Measurements from ENCODE around the gene BAZ2A. TPM values are rescaled to one million over a fixed set of nuclear protein-coding genes. Genes with fewer than 3 reads are reported as not detected.

Gene BAZ2A
- total and polyA plus RNA-seq, 10 donors = 8.8 to 238 (median 158) TPM

DNA sequence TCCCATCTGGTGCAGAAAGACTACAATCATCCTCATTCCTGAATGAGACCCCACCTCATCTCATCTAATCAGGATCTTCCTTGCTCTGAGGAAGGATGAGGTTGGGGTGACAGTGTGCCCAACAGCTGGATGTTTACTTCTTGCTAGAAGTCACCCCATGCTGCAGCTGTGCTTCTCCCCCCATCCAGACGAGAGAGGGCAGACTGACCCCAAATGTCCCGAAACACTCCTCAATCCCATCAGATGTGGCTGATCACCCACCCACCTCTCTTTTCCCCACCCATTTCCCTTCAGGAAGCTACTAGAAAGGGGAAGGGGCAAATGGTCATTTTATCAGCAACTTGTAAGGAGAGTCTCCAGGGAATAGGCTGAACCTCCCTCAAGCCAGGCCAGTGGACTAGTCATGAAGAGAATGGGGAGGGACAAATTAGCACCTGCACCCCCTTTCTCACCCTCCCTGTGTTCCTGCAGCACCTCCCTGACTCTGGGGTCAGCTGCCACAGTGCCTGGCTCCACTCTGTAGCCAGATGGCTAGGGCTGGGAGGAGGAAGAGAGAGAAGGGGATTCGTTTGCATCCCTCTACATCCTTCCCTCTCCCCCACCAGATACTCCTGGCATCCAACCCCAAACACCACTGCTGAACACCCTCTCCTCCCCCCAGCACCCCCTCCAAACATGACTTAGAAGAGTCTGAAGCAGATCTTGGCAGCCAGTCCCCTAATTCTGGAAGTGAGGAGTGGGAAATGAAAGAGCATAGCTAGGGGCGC is 2.8 kb upstream of the BAZ2A start:
- TF ChIP-seq POLR2AphosphoS5 (IDR thresholded peaks at IDR 0.05) (no peak), POLR2A (IDR thresholded peaks at IDR 0.05) (no peak)
- TF ChIP-seq, protein P1, sequence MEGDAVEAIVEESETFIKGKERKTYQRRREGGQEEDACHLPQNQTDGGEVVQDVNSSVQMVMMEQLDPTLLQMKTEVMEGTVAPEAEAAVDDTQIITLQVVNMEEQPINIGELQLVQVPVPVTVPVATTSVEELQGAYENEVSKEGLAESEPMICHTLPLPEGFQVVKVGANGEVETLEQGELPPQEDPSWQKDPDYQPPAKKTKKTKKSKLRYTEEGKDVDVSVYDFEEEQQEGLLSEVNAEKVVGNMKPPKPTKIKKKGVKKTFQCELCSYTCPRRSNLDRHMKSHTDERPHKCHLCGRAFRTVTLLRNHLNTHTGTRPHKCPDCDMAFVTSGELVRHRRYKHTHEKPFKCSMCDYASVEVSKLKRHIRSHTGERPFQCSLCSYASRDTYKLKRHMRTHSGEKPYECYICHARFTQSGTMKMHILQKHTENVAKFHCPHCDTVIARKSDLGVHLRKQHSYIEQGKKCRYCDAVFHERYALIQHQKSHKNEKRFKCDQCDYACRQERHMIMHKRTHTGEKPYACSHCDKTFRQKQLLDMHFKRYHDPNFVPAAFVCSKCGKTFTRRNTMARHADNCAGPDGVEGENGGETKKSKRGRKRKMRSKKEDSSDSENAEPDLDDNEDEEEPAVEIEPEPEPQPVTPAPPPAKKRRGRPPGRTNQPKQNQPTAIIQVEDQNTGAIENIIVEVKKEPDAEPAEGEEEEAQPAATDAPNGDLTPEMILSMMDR (IDR thresholded peaks at IDR 0.05 in 8 of 11, conservative IDR thresholded peaks at IDR 0.05 in 3 of 11) = no peak
- WGBS, 5 donors = 37 to 52% (median 47%) methylated on average over 4 of the region's 4 CpGs
- DNase-seq = no peak
- Histone ChIP-seq H3K9me3 (no peaks in the 10 kb centered on the region), H3K4me1 (peaks cover 52 to 86% (median 79%) of the 10 kb centered on the region in 6 donors), H3K4me3 (peak overlapping the region in 6 of 8 donors; percentile 1 to 95 (median 20)), H3K27me3 (replicated peaks in 1 of 7) (no peaks in the 10 kb centered on the region), H3K36me3 (peaks cover 0 to 9% (median 6%) of the 10 kb centered on the region in 6 donors), H3K27ac (peak overlapping the region; percentile 51 to 98 (median 94))
- intact Hi-C loops (cut with DNase I; ENCODE audit: low total_unique reads) = no loop called here

DNA sequence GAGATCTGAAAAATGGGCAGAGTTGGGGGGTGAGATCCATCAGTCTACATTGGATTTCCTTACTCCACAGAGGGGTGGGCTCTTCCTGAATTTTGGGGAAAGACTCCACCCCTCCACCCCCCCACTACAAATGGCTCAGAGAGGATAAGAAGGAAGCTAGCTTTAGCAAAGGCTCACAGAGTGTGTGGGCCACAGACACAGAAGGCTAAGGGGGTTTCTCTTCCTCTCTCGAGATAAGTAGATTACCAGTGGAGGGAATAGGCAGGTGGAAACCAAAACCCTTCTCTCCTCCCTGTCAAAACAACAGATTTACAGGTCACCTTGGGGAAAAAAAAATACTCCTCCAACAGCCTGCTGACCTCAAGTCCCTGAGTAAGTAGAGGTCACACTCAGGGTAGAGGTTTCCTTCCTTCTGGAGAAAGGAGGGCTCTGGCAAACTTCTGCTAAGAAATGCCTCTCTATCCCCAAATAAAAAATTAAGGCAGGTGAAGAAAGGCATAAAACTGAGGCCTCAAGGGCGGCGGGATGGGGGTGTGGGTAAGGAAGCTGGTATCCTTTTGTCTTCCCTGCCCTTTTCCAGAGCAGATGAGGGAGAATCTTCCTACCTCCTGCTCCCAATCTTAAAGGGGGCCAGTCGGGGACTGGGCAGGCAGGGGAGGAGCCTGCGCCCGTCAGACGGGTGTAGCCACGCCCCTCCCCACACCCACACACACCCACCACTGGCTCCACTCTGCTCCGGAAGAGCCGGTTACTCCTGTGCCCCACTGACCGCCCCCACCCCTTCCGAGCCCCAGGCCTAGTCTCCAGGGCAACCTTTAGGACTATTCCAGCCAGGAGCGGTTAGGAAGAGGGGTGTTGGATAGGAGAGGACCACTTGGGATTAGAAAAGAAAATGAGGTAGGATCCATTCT is 1.9 kb upstream of the BAZ2A start:
- Histone ChIP-seq H3K36me3 (peaks cover 0 to 9% (median under 1%) of the 10 kb centered on the region in 6 donors), H3K27ac (peak overlapping the region; percentile 51 to 98 (median 94)), H3K4me1 (peaks cover 52 to 86% (median 80%) of the 10 kb centered on the region in 6 donors), H3K4me3 (peak overlapping the region in 6 of 8 donors; percentile 1 to 95 (median 15)), H3K27me3 (replicated peaks in 1 of 7) (no peaks in the 10 kb centered on the region), H3K9me3 (no peaks in the 10 kb centered on the region)
- DNase-seq = peak; percentile 92
- TF ChIP-seq POLR2A (IDR thresholded peaks at IDR 0.05) (no peak), POLR2AphosphoS5 (IDR thresholded peaks at IDR 0.05) (peak; percentile 26 to 58 (median 44))
- TF ChIP-seq, protein P1 (IDR thresholded peaks at IDR 0.05 in 8 of 11, conservative IDR thresholded peaks at IDR 0.05 in 3 of 11) = no peak
- WGBS, 5 donors = 2 to 5% (median 3%) methylated on average over 13 of the region's 13 CpGs
- intact Hi-C loops (cut with DNase I; ENCODE audit: low total_unique reads) = no loop called here

DNA sequence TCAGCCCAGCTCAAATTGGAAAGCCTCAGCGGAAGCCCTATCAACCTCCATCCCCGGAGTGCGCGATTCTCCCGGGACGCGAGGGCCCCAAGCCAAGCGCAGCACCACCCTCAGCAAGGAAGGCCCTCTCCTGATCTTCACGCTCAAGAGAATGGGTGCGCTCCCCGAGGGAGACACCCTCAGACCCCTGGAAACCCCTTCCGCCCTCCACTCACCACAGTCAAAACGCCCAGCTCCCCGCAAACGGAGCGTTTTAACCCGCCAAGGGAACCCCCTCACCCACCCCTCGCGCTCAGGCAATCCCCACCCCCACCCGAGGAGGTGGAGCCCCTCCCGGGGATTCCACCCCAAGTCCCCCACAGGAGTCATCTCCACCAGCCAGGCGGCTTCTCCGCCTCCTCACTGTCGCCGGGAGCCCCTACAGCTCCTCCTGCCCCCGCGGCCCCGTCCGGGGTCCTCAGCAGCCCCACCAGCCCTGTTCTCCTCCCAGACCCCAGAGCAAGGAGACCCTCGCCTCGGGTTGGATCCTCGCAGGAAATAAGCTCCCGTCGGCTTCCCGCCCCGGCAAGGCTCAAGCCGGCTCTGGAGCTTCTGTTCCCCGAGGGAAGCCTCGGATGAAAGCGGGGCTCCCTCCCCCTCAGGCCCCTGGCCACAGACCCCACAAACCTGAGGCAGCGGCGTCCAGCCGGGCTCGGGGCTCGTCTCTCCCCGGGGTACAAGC is 507 bp downstream of the BAZ2A start:
- DNase-seq = no peak
- peaks cover 68 to 86% (median 83%) of the 10 kb centered on the region in 6 donors for H3K4me1 ChIP-seq

More for the DNA sequence above, 507 bp downstream of the BAZ2A start:
- Histone ChIP-seq H3K4me3 (peak overlapping the region; percentile 96 to 99 (median 98)), H3K27ac (peak overlapping the region; percentile 91 to 98 (median 96)), H3K36me3 (peaks cover 0 to 31% (median 0%) of the 10 kb centered on the region in 6 donors), H3K27me3 (replicated peaks in 1 of 7) (no peaks in the 10 kb centered on the region), H3K9me3 (no peaks in the 10 kb centered on the region)
- no peak for TF ChIP-seq POLR2AphosphoS5 (IDR thresholded peaks at IDR 0.05)
- TF ChIP-seq POLR2A (IDR thresholded peaks at IDR 0.05) = no peak
- TF ChIP-seq, protein P1 (IDR thresholded peaks at IDR 0.05 in 8 of 11, conservative IDR thresholded peaks at IDR 0.05 in 3 of 11) = no peak
- intact Hi-C loops (cut with DNase I; ENCODE audit: low total_unique reads) = no loop called here
- WGBS, 5 donors = 0 to 1% (median 0%) methylated on average over 28 to 46 of the region's 46 CpGs

All from spleen (tissue), 11 donors.